Kidney epithelial cell (primary cell): ENCODE results near the gene WDR20. TPM values are rescaled to one million over a fixed set of nuclear protein-coding genes. Genes with fewer than 3 reads are reported as not detected.

Experiments used
- DNase-seq: peaks from one replicate; pipeline ENCODE4 v3.0.0-alpha.2; 2010; ENCODE audit warnings: low read depth
- H3K27me3 ChIP-seq: 2 replicates; pipeline ENCODE4 v1.6.0; 2011; ENCODE audit warnings: low read length; ENCODE audit not compliant: control insufficient read depth, insufficient read depth
- H3K36me3 ChIP-seq: 2 replicates; pipeline ENCODE4 v1.5.1; 2011; ENCODE audit warnings: low read length; ENCODE audit not compliant: control insufficient read depth, insufficient read depth
- H3K4me3 ChIP-seq: 2 replicates; pipeline ENCODE4 v1.5.1; 2011; ENCODE audit warnings: low read depth, mild to moderate bottlenecking, control low read depth, low read length
- CTCF ChIP-seq: IDR thresholded peaks from 2 replicates; pipeline ENCODE4 v1.5.1; 2011; ENCODE audit warnings: mild to moderate bottlenecking, moderate library complexity, low read length, control low read depth, inconsistent platforms; ENCODE audit not compliant: insufficient read depth, poor library complexity, severe bottlenecking
- total RNA-seq: library from RNA; depleted of rRNA; stranded (reverse); fragments of >200 nt; gene quantifications from 2 replicates; pipeline ENCODE4 v1.2.3, GENCODE V29; 2015

Gene WDR20
- total RNA-seq, 1 donor from 2014 or later: 14.0 TPM

- no peaks in the 10 kb centered on the region for H3K27me3 ChIP-seq
- DNase-seq: no peak
- H3K36me3 ChIP-seq: no peaks in the 10 kb centered on the region
- no peak overlapping the region for H3K4me3 ChIP-seq
- TF ChIP-seq CTCF: no peak
Measured at GRCh38 chr14:102249981-102250380, 110.3 kb downstream of the WDR20 start.

- no peaks in the 10 kb centered on the region for H3K36me3 ChIP-seq
- H3K27me3 ChIP-seq: no peaks in the 10 kb centered on the region
- no peak for TF ChIP-seq CTCF
- no peak overlapping the region for H3K4me3 ChIP-seq
- DNase-seq: no peak
Measured at GRCh38 chr14:102250636-102251035, 110.9 kb downstream of the WDR20 start.

- no peaks in the 10 kb centered on the region for H3K27me3 ChIP-seq
- H3K36me3 ChIP-seq: no peaks in the 10 kb centered on the region
- no peak overlapping the region for H3K4me3 ChIP-seq
- no peak for DNase-seq
- TF ChIP-seq CTCF: no peak
Measured at GRCh38 chr14:102251161-102251560, 111.5 kb downstream of the WDR20 start.

- Histone ChIP-seq H3K36me3 (no peaks in the 10 kb centered on the region), H3K27me3 (no peaks in the 10 kb centered on the region), H3K4me3 (no peak overlapping the region)
- no peak for DNase-seq
- TF ChIP-seq CTCF: no peak
Measured at GRCh38 chr14:102252834-102253801, 113.4 kb downstream of the WDR20 start.

GRCh38 chr14:102255401-102256190 is 115.9 kb downstream of the WDR20 start:
- Histone ChIP-seq H3K36me3 (no peaks in the 10 kb centered on the region), H3K27me3 (no peaks in the 10 kb centered on the region), H3K4me3 (no peak overlapping the region)
- no peak for TF ChIP-seq CTCF
- DNase-seq: no peak
